Keratinocyte (primary cell): ENCODE data around the gene CLK4. TPM values are rescaled to one million over a fixed set of nuclear protein-coding genes. Genes with fewer than 3 reads are reported as not detected.

Experiments
- DNase-seq: peaks from one replicate; pipeline ENCODE4 v3.0.0-alpha.2; 2011; ENCODE audit warnings: low read depth, missing footprints, low spot score
- FAIRE-seq: peaks from 2 replicates; lab custom pipeline; 2011; peaks lifted over from hg19 to GRCh38; lab: Jason Lieb, UNC
- H2AFZ ChIP-seq: 2 replicates; pipeline ENCODE4 v1.6.0; 2012; ENCODE audit warnings: low read length, control low read depth, inconsistent platforms; ENCODE audit not compliant: control insufficient read depth
- H3K27ac ChIP-seq: 2 replicates; pipeline ENCODE4 v1.5.1; 2011; ENCODE audit warnings: low read length; ENCODE audit not compliant: control insufficient read depth, insufficient read depth
- H3K27me3 ChIP-seq: 3 replicates; pipeline ENCODE4 v1.6.0; 2011; ENCODE audit warnings: low read length; ENCODE audit not compliant: control insufficient read depth, insufficient read depth; ENCODE audit errors: extremely low read depth
- H3K36me3 ChIP-seq, 2 experiments: 2 replicates in 1 of 2; 3 replicates in 1 of 2; pipeline ENCODE4 v1.5.1; 2011; ENCODE audit warnings: low read length in 2 of 2, mild to moderate bottlenecking in 1 of 2; ENCODE audit not compliant: control insufficient read depth in 2 of 2, insufficient read depth in 2 of 2; ENCODE audit errors: extremely low read depth in 1 of 2
- H3K4me1 ChIP-seq: 3 replicates; pipeline ENCODE4 v1.5.1; 2011; ENCODE audit warnings: low read length; ENCODE audit not compliant: control insufficient read depth, insufficient read depth; ENCODE audit errors: extremely low read depth
- H3K4me2 ChIP-seq: 3 replicates; pipeline ENCODE4 v1.6.0; 2011; ENCODE audit warnings: low read depth, low read length; ENCODE audit not compliant: control insufficient read depth, insufficient read depth; ENCODE audit errors: extremely low read depth
- H3K4me3 ChIP-seq, 3 experiments: fragments of 200-600 bp in 1 of 3; sonication (generic) in 1 of 3; 2 replicates in 2 of 3; 3 replicates in 1 of 3; pipeline ENCODE4 v1.5.1; 2011 to 2016; ENCODE audit warnings: low read length in 3 of 3, mild to moderate bottlenecking in 3 of 3, control low read depth in 2 of 3, inconsistent platforms in 1 of 3, low read depth in 1 of 3, mixed read lengths in 1 of 3, mixed run types in 1 of 3, moderate library complexity in 1 of 3; ENCODE audit not compliant: control insufficient read depth in 2 of 3, insufficient read depth in 2 of 3; ENCODE audit errors: extremely low read depth in 1 of 3
- H3K79me2 ChIP-seq: 2 replicates; pipeline ENCODE4 v1.6.0; 2012; ENCODE audit warnings: low read length; ENCODE audit not compliant: control insufficient read depth, insufficient read depth
- H3K9ac ChIP-seq: 3 replicates; pipeline ENCODE4 v1.6.0; 2011; ENCODE audit warnings: low read length; ENCODE audit not compliant: control insufficient read depth, insufficient read depth; ENCODE audit errors: extremely low read depth
- H3K9me1 ChIP-seq: 3 replicates; pipeline ENCODE4 v1.6.0; 2011; ENCODE audit warnings: low read length; ENCODE audit not compliant: control insufficient read depth, insufficient read depth; ENCODE audit errors: extremely low read depth
- H3K9me3 ChIP-seq: 2 replicates; pipeline ENCODE4 v1.5.1; 2012; ENCODE audit warnings: low read depth, low read length; ENCODE audit not compliant: control insufficient read depth
- H4K20me1 ChIP-seq: 3 replicates; pipeline ENCODE4 v1.6.0; 2011; ENCODE audit warnings: low read length; ENCODE audit not compliant: control insufficient read depth, insufficient read depth; ENCODE audit errors: extremely low read depth
- CTCF ChIP-seq, 3 experiments: IDR thresholded peaks in 1 of 3; conservative IDR thresholded peaks in 1 of 3; optimal IDR thresholded peaks in 1 of 3; 2 replicates in 2 of 3; 3 replicates in 1 of 3; pipeline versions ENCODE3 to v1.5.1; 2011; ENCODE audit warnings: low read length in 3 of 3, mild to moderate bottlenecking in 3 of 3, moderate library complexity in 2 of 3, control low read depth in 1 of 3, inconsistent platforms in 1 of 3; ENCODE audit not compliant: insufficient read depth in 2 of 3; ENCODE audit errors: extremely low read depth in 1 of 3
- EZH2 ChIP-seq: IDR thresholded peaks from one replicate; pipeline ENCODE4 v1.6.1; 2012; ENCODE audit warnings: inconsistent platforms, mild to moderate bottlenecking, low read length, moderate library complexity
- dilution Hi-C: fragments of 300-500 bp; cut with MboI; formaldehyde crosslinking; loops from one replicate; pipeline ENCODE4 v1.7.0; 2020; ENCODE audit warnings: low sequenced_read_pairs; ENCODE audit not compliant: extremely low pct_ligation_motif_present
- polyA plus RNA-seq, 5 experiments: library from polyadenylated mRNA; depleted of rRNA in 3 of 5; stranded (reverse) in 3 of 5; stranded (forward) in 1 of 5; unstranded in 1 of 5; fragments of >200 nt; gene quantifications; 1 replicate in 1 of 5; 2 replicates in 3 of 5; 3 replicates in 1 of 5; pipeline versions ENCODE4 v1.2.1 to v1.2.3, GENCODE V29; 2011 to 2012; ENCODE audit warnings: missing spikeins in 2 of 5, low read depth in 1 of 5, low replicate concordance in 1 of 5

The CLK4 gene
- polyA plus RNA-seq, 1 donor (not counting 4 experiments of a cell fraction or from before 2014, with no cell fraction given): 17.3 TPM

GRCh38 chr5:178561746-178562264, 65.0 kb downstream of the CLK4 start:
- no peaks in the 10 kb centered on the region for H3K79me2 ChIP-seq
- H3K4me3 ChIP-seq: no peak overlapping the region
- no peaks in the 10 kb centered on the region for H3K36me3 ChIP-seq
- DNase-seq (no peak), FAIRE-seq (no peak)
- TF ChIP-seq CTCF (optimal IDR thresholded peaks at IDR 0.05 in 1 of 3, IDR thresholded peaks at IDR 0.05 in 1 of 3, conservative IDR thresholded peaks at IDR 0.05 in 1 of 3; ENCODE audit: extremely low read depth in 1 of 3, insufficient read depth in 2 of 3, low read length in 3 of 3) (no peak), EZH2 (no peak)
- no peaks in the 10 kb centered on the region for H4K20me1 ChIP-seq
- no peak overlapping the region for H3K4me2 ChIP-seq
- H3K9ac ChIP-seq: no peak overlapping the region
- no peaks in the 10 kb centered on the region for H3K9me3 ChIP-seq
- dilution Hi-C loops: no loop called here
- H3K4me1 ChIP-seq: no peaks in the 10 kb centered on the region
- no peak overlapping the region for H2AFZ ChIP-seq
- no peaks in the 10 kb centered on the region for H3K9me1 ChIP-seq
- H3K27ac ChIP-seq: no peak overlapping the region
- no peaks in the 10 kb centered on the region for H3K27me3 ChIP-seq

- Histone ChIP-seq H3K4me3 (no peak overlapping the region), H3K9me1 (no peaks in the 10 kb centered on the region), H3K27me3 (no peaks in the 10 kb centered on the region), H3K27ac (no peak overlapping the region), H3K9me3 (no peaks in the 10 kb centered on the region), H2AFZ (no peak overlapping the region), H4K20me1 (no peaks in the 10 kb centered on the region), H3K79me2 (no peaks in the 10 kb centered on the region), H3K36me3 (no peaks in the 10 kb centered on the region), H3K4me1 (no peaks in the 10 kb centered on the region), H3K4me2 (no peak overlapping the region), H3K9ac (no peak overlapping the region)
- no peak for DNase-seq
- FAIRE-seq: no peak
- dilution Hi-C loops: no loop called here
- no peak for TF ChIP-seq CTCF (optimal IDR thresholded peaks at IDR 0.05 in 1 of 3, IDR thresholded peaks at IDR 0.05 in 1 of 3, conservative IDR thresholded peaks at IDR 0.05 in 1 of 3; ENCODE audit: extremely low read depth in 1 of 3, insufficient read depth in 2 of 3, low read length in 3 of 3)
- TF ChIP-seq EZH2: no peak
Observed at GRCh38 chr5:178560911-178561310, 65.9 kb downstream of the CLK4 start.
